BLaER1 treated with 17β-estradiol and CSF1 and Interleukin-3, amounts not matched to agents 10 nM and 100 nM (cell line): ENCODE data around the gene INO80.

Experiments
- H3K27ac ChIP-seq, 11 experiments: shearing (Covaris generic); formaldehyde crosslinking; 2 replicates each; pipeline ENCODE4 v1.8.1; 2022
- H3K27me3 ChIP-seq, 11 experiments: shearing (Covaris generic); formaldehyde crosslinking; 2 replicates each; pipeline ENCODE4 v1.8.1; 2022
- H3K36me3 ChIP-seq, 11 experiments: shearing (Covaris generic); formaldehyde crosslinking; 2 replicates each; pipeline ENCODE4 v1.8.1; 2022
- H3K4me1 ChIP-seq, 10 experiments: shearing (Covaris generic); formaldehyde crosslinking; 2 replicates each; pipeline ENCODE4 v1.8.1; 2022
- H3K4me2 ChIP-seq, 11 experiments: shearing (Covaris generic); formaldehyde crosslinking; 2 replicates each; pipeline ENCODE4 v1.8.1; 2022
- H3K4me3 ChIP-seq, 10 experiments: shearing (Covaris generic); formaldehyde crosslinking; 2 replicates each; pipeline ENCODE4 v1.8.1; 2022
- H3K9ac ChIP-seq, 11 experiments: shearing (Covaris generic); formaldehyde crosslinking; 2 replicates each; pipeline ENCODE4 v1.8.1; 2022
- H3K9me3 ChIP-seq, 11 experiments: shearing (Covaris generic); formaldehyde crosslinking; replicated peaks in 1 of 11; 2 replicates each; pipeline ENCODE4 v1.8.1; 2022
- H4K20me1 ChIP-seq, 11 experiments: shearing (Covaris generic); formaldehyde crosslinking; 2 replicates each; pipeline ENCODE4 v1.8.1; 2022
- Cebpa-rat ChIP-seq, 11 experiments: shearing (Covaris generic); IDR thresholded peaks; 2 replicates each; pipeline ENCODE4 v1.8.1; 2022

Gene INO80

GRCh38 chr15:41066516-41066915 lies 49.6 kb downstream of the INO80 start:
- peaks cover 22 to 32% (median 27%) of the 10 kb centered on the region in 10 experiments for H3K4me1 ChIP-seq
- H3K27me3 ChIP-seq: no peaks in the 10 kb centered on the region
- H3K4me2 ChIP-seq: no peak overlapping the region
- H3K27ac ChIP-seq: no peak overlapping the region
- H3K9me3 ChIP-seq: peaks cover 22 to 38% (median 29%) of the 10 kb centered on the region in 11 experiments
- no peak for TF ChIP-seq Cebpa-rat (IDR thresholded peaks at IDR 0.05)
- no peaks in the 10 kb centered on the region for H4K20me1 ChIP-seq
- H3K9ac ChIP-seq: no peak overlapping the region
- no peak overlapping the region for H3K4me3 ChIP-seq
- H3K36me3 ChIP-seq: peaks cover 91 to 100% (median 99%) of the 10 kb centered on the region in 11 experiments

DNA sequence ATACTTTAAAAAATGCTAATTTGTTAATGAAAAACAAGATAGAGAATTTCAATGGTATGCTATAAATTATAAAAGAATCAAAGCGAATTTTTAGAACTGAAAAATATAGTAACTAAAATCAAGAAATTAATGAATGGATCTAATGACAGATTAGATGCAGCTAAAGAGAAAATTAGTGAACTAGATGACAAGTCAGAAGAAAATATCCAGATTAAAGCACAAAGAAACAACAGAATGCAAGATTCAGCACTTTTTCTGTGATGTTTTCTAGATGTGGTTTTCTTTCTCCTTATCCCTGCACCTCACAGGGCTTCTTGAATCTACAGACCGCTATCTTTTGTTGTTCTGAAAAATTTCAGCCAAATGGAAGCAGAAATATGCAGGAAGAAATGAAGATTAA lies 54.4 kb downstream of the INO80 start:
- no peak for TF ChIP-seq Cebpa-rat (IDR thresholded peaks at IDR 0.05)
- Histone ChIP-seq H3K27ac (no peak overlapping the region), H3K9ac (no peak overlapping the region), H3K36me3 (peaks cover 99 to 100% (median 100%) of the 10 kb centered on the region in 11 experiments), H3K4me1 (no peaks in the 10 kb centered on the region), H3K27me3 (no peaks in the 10 kb centered on the region), H4K20me1 (no peaks in the 10 kb centered on the region), H3K4me2 (no peak overlapping the region), H3K4me3 (0 out of 20 replicates have a peak overlapping the region, but pooled peaks of 1 of the 10 experiments have one; percentile 18), H3K9me3 (peaks cover 27 to 45% (median 40%) of the 10 kb centered on the region in 11 experiments)

GRCh38 chr15:41060505-41060904 lies 55.6 kb downstream of the INO80 start:
- no peak for TF ChIP-seq Cebpa-rat (IDR thresholded peaks at IDR 0.05)
- Histone ChIP-seq H3K27me3 (no peaks in the 10 kb centered on the region), H3K4me2 (no peak overlapping the region), H3K9me3 (peaks cover 27 to 45% (median 40%) of the 10 kb centered on the region in 11 experiments), H3K4me1 (no peaks in the 10 kb centered on the region), H3K27ac (no peak overlapping the region), H3K4me3 (no peak overlapping the region), H3K36me3 (peaks cover 99 to 100% (median 100%) of the 10 kb centered on the region in 11 experiments), H3K9ac (no peak overlapping the region), H4K20me1 (no peaks in the 10 kb centered on the region)

DNA sequence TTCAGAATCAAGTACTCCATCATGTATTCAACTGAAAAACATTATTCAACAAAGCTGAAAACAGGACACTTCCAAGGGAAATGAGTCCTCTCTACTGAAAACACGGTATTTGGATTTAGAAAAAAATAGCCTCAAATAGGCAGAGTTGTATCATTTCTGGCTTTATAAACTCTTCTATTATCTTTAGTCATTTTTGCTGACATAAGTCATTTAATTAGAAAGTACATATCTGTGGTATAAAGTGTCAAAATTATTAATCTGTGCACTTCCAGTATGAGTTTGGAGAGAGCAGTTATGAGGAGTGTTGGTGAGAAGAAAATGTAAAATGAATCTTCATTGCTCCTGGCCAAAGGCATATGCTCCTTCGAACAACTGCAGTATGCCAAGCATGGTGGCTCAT lies 59.3 kb downstream of the INO80 start:
- no peak overlapping the region for H3K4me3 ChIP-seq
- peaks cover 98 to 100% (median 100%) of the 10 kb centered on the region in 11 experiments for H3K36me3 ChIP-seq
- H3K27me3 ChIP-seq: no peaks in the 10 kb centered on the region
- peaks cover 0 to 6% (median 0%) of the 10 kb centered on the region in 11 experiments; a peak in 1 of 22 replicates for H4K20me1 ChIP-seq
- H3K4me2 ChIP-seq: no peak overlapping the region
- TF ChIP-seq Cebpa-rat (IDR thresholded peaks at IDR 0.05): no peak
- H3K27ac ChIP-seq: no peak overlapping the region
- H3K4me1 ChIP-seq: no peaks in the 10 kb centered on the region
- no peak overlapping the region for H3K9ac ChIP-seq
- H3K9me3 ChIP-seq: peaks cover 6 to 18% (median 12%) of the 10 kb centered on the region in 11 experiments

DNA sequence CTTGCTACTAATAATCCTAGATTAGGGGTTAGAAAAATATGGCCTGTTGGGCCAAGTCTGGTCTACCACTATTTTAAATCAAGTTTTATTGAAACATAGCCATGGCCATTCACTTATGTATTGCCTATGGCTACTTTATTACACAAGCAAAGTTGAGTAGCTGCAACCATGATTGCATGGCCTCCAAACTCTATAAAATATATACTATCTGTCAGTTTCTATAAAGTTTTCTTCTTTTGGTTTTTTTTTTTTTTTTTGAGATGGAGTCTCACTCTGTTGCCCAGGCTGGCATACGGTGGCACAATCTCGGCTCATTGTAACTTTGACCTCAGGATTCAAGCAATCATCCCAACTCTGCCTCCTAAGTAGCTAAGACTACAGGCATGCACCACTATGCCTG lies 60.4 kb downstream of the INO80 start:
- no peak for TF ChIP-seq Cebpa-rat (IDR thresholded peaks at IDR 0.05)
- Histone ChIP-seq H3K36me3 (peaks cover 98 to 100% (median 100%) of the 10 kb centered on the region in 11 experiments), H3K4me2 (no peak overlapping the region)

GRCh38 chr15:41051139-41051538 lies 64.9 kb downstream of the INO80 start:
- H3K36me3 ChIP-seq: peaks cover 98 to 100% (median 100%) of the 10 kb centered on the region in 11 experiments
- TF ChIP-seq Cebpa-rat (IDR thresholded peaks at IDR 0.05): no peak

More for the DNA sequence above, 60.4 kb downstream of the INO80 start:
- Histone ChIP-seq H3K9me3 (peaks cover 0 to 7% (median under 1%) of the 10 kb centered on the region in 11 experiments; a peak in 8 of 22 replicates), H3K27ac (no peak overlapping the region), H3K27me3 (no peaks in the 10 kb centered on the region), H4K20me1 (peaks cover 0 to 6% (median 0%) of the 10 kb centered on the region in 11 experiments; a peak in 1 of 22 replicates), H3K9ac (no peak overlapping the region), H3K4me1 (no peaks in the 10 kb centered on the region), H3K4me3 (no peak overlapping the region)

DNA sequence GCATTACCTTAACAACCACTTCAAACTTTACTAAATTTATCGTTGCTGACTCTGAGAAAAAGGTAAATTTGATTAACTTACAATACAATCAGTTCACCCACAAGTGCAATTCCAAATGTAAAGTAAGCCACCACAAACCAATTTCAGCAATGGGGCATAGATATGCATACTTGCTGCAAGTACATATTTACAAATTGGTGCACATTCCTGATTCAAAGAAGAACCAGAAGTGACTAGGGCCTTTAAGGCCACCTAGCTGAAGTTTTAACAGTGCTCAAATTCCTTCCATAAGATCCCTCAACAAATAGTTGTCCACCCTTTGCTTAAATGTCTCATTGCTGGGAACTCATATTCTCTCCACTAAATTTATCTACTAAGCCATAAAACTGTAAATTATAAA lies 67.2 kb downstream of the INO80 start:
- H3K9me3 ChIP-seq: no peaks in the 10 kb centered on the region
- H3K27me3 ChIP-seq: no peaks in the 10 kb centered on the region
- no peak overlapping the region for H3K27ac ChIP-seq
- no peak for TF ChIP-seq Cebpa-rat (IDR thresholded peaks at IDR 0.05)
- H3K4me1 ChIP-seq: peaks cover 0 to 13% (median 4%) of the 10 kb centered on the region in 10 experiments; a peak in 9 of 20 replicates
- H3K36me3 ChIP-seq: peaks cover 99 to 100% (median 99%) of the 10 kb centered on the region in 11 experiments
- H4K20me1 ChIP-seq: peaks cover 0 to 15% (median 0%) of the 10 kb centered on the region in 11 experiments; a peak in 5 of 22 replicates
- H3K9ac ChIP-seq: no peak overlapping the region
- no peak overlapping the region for H3K4me3 ChIP-seq
- no peak overlapping the region for H3K4me2 ChIP-seq

More at GRCh38 chr15:41051139-41051538, 64.9 kb downstream of the INO80 start:
- no peaks in the 10 kb centered on the region for H3K27me3 ChIP-seq
- peaks cover 0 to 6% (median 0%) of the 10 kb centered on the region in 11 experiments; a peak in 1 of 22 replicates for H4K20me1 ChIP-seq
- H3K4me2 ChIP-seq: no peak overlapping the region
- no peak overlapping the region for H3K4me3 ChIP-seq
- no peaks in the 10 kb centered on the region for H3K9me3 ChIP-seq
- H3K27ac ChIP-seq: no peak overlapping the region
- H3K9ac ChIP-seq: no peak overlapping the region
- no peaks in the 10 kb centered on the region for H3K4me1 ChIP-seq

GRCh38 chr15:41048397-41048796 lies 67.7 kb downstream of the INO80 start:
- H3K27ac ChIP-seq: no peak overlapping the region
- H3K4me2 ChIP-seq: no peak overlapping the region
- H3K36me3 ChIP-seq: peaks cover 99 to 100% (median 99%) of the 10 kb centered on the region in 11 experiments

GRCh38 chr15:41047474-41047873 lies 68.6 kb downstream of the INO80 start:
- Histone ChIP-seq H3K27ac (no peak overlapping the region), H3K9ac (no peak overlapping the region), H3K4me3 (no peak overlapping the region), H3K4me1 (peaks cover 0 to 13% (median 4%) of the 10 kb centered on the region in 10 experiments; a peak in 9 of 20 replicates), H4K20me1 (peaks cover 0 to 15% (median 0%) of the 10 kb centered on the region in 11 experiments; a peak in 6 of 22 replicates), H3K4me2 (no peak overlapping the region), H3K36me3 (peaks cover 99 to 100% (median 100%) of the 10 kb centered on the region in 11 experiments), H3K9me3 (no peaks in the 10 kb centered on the region), H3K27me3 (no peaks in the 10 kb centered on the region)
- TF ChIP-seq Cebpa-rat (IDR thresholded peaks at IDR 0.05): no peak

More at GRCh38 chr15:41048397-41048796, 67.7 kb downstream of the INO80 start:
- Histone ChIP-seq H3K27me3 (no peaks in the 10 kb centered on the region), H3K9ac (no peak overlapping the region), H4K20me1 (peaks cover 0 to 15% (median 0%) of the 10 kb centered on the region in 11 experiments; a peak in 6 of 22 replicates), H3K4me3 (no peak overlapping the region), H3K9me3 (no peaks in the 10 kb centered on the region), H3K4me1 (peaks cover 0 to 13% (median 4%) of the 10 kb centered on the region in 10 experiments; a peak in 9 of 20 replicates)
- TF ChIP-seq Cebpa-rat (IDR thresholded peaks at IDR 0.05): no peak
